Measurements from ENCODE around the gene VPS54.

VPS54 gene

GRCh38 chr2:64012115-64012514, 7.1 kb downstream of the VPS54 start:
- no peak overlapping the region for H3K27ac ChIP-seq
- TF ChIP-seq CTCF (conservative IDR thresholded peaks at IDR 0.05), result no peak

GRCh38 chr2:64008434-64009009, 10.7 kb downstream of the VPS54 start:
- no peak for TF ChIP-seq CTCF (conservative IDR thresholded peaks at IDR 0.05)
- no peak overlapping the region for H3K27ac ChIP-seq

GRCh38 chr2:64007924-64008323, 11.3 kb downstream of the VPS54 start:
- no peak for TF ChIP-seq CTCF (conservative IDR thresholded peaks at IDR 0.05)

GRCh38 chr2:64005707-64006356, 13.4 kb downstream of the VPS54 start:
- no peak for TF ChIP-seq CTCF (conservative IDR thresholded peaks at IDR 0.05)
- H3K27ac ChIP-seq, result no peak overlapping the region

More at GRCh38 chr2:64007924-64008323, 11.3 kb downstream of the VPS54 start:
- no peak overlapping the region for H3K27ac ChIP-seq

- TF ChIP-seq CTCF (conservative IDR thresholded peaks at IDR 0.05), result no peak
- H3K27ac ChIP-seq, result peak overlapping the region; percentile 53
These were observed 16.0 kb downstream of the VPS54 start for GRCh38 chr2:64003239-64003638.

- TF ChIP-seq CTCF (conservative IDR thresholded peaks at IDR 0.05), result no peak
- H3K27ac ChIP-seq, result no peak overlapping the region
These were observed 17.7 kb downstream of the VPS54 start for GRCh38 chr2:64001382-64002101.

- H3K27ac ChIP-seq, result no peak overlapping the region
- TF ChIP-seq CTCF (conservative IDR thresholded peaks at IDR 0.05), result 0 out of 2 replicates have a peak, but pooled peaks have one; percentile 15
These were observed 18.4 kb downstream of the VPS54 start for GRCh38 chr2:64000630-64001381.

Data from VCaP (cell line).